Measurements from ENCODE around the gene TRIP10. TPM values are rescaled to one million over a fixed set of nuclear protein-coding genes. Genes with fewer than 3 reads are reported as not detected.

The TRIP10 gene
- polyA plus RNA-seq, 1 donor (not counting 4 experiments of a cell fraction or from before 2014, with no cell fraction given) = 34.8 TPM

Other genes with a start within 250 kb of the TRIP10 start
- not detected in 3 replicates for gene TUBB4A, start 237.4 kb upstream of the TRIP10 start, polyA plus RNA-seq
- 11.1 to 12.8 TPM (median 12.3 TPM) in 3 replicates for gene TNFSF9, start 208.7 kb upstream of the TRIP10 start, polyA plus RNA-seq
- 0.22 to 0.53 TPM (median 0.30 TPM) in 3 replicates for gene CD70, start 148.5 kb upstream of the TRIP10 start, polyA plus RNA-seq
- 0.01 TPM in 1 of 3 replicates, not detected in the others for gene TNFSF14, start 69.5 kb upstream of the TRIP10 start, polyA plus RNA-seq
- gene C3, start 19.0 kb upstream of the TRIP10 start, polyA plus RNA-seq = 10.7 to 85.7 TPM (median 14.8 TPM) in 3 replicates
- 57.7 to 89.8 TPM (median 62.9 TPM) in 3 replicates for gene GPR108, start 2.1 kb upstream of the TRIP10 start, polyA plus RNA-seq
- gene SH2D3A, start 27.8 kb downstream of the TRIP10 start, polyA plus RNA-seq = 24.9 to 28.9 TPM (median 28.2 TPM) in 3 replicates
- 0.42 to 0.61 TPM (median 0.50 TPM) in 3 replicates for gene VAV1, start 33.0 kb downstream of the TRIP10 start, polyA plus RNA-seq
- 0.04 TPM in 1 of 3 replicates, not detected in the others for gene ADGRE1, start 147.9 kb downstream of the TRIP10 start, polyA plus RNA-seq